GM03348 (cell line): ENCODE measurements around the gene TAF1B.
"Not testable (repeated sequence)": the region's sequence is repeated elsewhere in the genome, so short reads cannot be mapped to it uniquely, and the experiment has no call there.

Experiments
- DNase-seq: peaks from one replicate; pipeline ENCODE4 v3.0.0; 2012; ENCODE audit warnings: low spot score

Gene TAF1B

GRCh38 chr2:9832586-9832985 is 10.7 kb upstream of the TAF1B start:
- DNase-seq = peak; percentile 72

- not testable (repeated sequence) for DNase-seq
Measured at GRCh38 chr2:9835068-9835467, 8.2 kb upstream of the TAF1B start.

GRCh38 chr2:9836074-9836473 is 7.2 kb upstream of the TAF1B start:
- DNase-seq = no peak

DNA sequence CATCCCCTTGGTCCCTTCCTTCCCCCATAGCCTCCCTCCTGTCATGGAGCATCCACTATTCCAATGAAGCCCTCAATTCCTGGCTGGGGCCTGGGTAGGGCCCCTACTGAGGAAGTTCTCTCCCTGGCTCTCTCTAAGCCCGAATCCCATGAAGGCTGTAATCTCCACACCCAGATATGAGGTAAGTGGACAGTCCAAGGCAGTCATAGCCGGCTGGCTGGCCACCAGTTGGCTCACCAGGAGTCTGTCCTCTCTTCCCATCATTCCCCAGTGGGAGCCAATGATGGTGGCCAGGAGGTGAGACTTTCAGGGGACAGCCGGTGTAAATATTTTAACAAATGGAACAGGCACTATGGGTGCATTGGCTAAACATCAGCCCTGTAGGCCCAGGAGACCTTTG is 6.8 kb upstream of the TAF1B start:
- DNase-seq = no peak

- no peak for DNase-seq
Measured at GRCh38 chr2:9837451-9837850, 5.8 kb upstream of the TAF1B start.

DNA sequence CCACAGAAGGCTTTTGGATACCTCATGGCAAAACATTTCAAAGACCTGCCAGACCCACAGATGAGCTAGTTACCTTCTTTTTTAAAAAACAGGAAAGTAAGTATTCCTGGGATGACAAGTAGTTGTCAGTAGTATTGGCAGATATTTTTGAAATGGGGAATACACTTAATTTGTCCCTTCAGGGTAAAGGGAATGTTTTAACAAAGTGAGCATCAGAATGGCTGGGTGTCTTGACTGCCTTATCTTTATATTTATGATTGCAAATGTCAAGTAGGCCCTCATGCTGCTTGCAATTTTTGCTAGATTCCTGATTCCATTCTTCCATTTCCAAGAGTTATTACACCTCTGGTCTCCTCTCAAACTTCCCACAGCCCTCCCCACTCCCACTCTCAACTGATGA is 4.9 kb upstream of the TAF1B start:
- no peak for DNase-seq

- DNase-seq = no peak
Measured at GRCh38 chr2:9842487-9843228, 616 bp upstream of the TAF1B start.

- DNase-seq = no peak
Measured at GRCh38 chr2:9844036-9844483, 786 bp downstream of the TAF1B start.

- DNase-seq = peak; percentile 33
Measured at GRCh38 chr2:9844576-9844975, 1.3 kb downstream of the TAF1B start.

DNA sequence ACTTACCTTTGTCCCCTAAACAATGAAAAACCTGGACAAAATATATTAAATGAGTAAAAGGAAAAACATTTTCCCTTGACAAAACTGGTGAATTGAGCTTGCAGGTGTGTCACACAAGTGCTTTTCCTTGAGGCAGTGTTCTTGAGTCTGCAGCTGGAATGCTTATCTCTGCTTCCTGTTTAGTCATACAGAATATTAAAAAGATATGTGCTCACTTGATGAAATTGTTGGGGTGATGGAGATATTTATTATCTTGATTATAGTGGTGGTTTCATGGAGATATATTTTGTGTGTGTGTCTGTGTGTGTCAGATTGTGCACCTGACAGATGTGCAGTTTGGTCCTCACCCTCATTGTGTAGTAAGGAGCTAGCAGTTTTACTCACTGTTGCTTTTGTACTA is 3.3 kb downstream of the TAF1B start:
- DNase-seq = no peak

- DNase-seq = no peak
Measured at GRCh38 chr2:9847140-9847539, 3.9 kb downstream of the TAF1B start.

DNA sequence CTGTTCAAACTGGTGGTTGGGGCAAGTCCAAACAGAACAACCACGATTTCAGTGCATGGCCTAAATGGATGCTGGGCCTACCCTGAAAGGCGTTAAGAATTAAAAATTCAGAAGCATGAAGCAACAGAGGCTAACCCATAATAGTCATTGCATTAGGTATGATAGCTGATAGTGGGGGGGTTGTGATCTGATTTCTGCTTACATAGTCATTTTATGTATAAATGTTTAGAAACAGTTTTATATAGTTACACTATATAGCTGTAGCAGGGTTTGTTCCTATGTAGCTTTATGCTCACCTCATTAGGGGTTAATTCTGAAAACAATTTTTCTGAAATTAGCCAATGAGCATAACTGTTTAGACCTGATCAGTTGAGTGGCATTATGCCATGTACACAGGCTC is 9.6 kb downstream of the TAF1B start:
- no peak for DNase-seq

- DNase-seq = no peak
Measured at GRCh38 chr2:9857814-9858729, 14.8 kb downstream of the TAF1B start.

- no peak for DNase-seq
Measured at GRCh38 chr2:9858730-9859068, 15.4 kb downstream of the TAF1B start.

DNA sequence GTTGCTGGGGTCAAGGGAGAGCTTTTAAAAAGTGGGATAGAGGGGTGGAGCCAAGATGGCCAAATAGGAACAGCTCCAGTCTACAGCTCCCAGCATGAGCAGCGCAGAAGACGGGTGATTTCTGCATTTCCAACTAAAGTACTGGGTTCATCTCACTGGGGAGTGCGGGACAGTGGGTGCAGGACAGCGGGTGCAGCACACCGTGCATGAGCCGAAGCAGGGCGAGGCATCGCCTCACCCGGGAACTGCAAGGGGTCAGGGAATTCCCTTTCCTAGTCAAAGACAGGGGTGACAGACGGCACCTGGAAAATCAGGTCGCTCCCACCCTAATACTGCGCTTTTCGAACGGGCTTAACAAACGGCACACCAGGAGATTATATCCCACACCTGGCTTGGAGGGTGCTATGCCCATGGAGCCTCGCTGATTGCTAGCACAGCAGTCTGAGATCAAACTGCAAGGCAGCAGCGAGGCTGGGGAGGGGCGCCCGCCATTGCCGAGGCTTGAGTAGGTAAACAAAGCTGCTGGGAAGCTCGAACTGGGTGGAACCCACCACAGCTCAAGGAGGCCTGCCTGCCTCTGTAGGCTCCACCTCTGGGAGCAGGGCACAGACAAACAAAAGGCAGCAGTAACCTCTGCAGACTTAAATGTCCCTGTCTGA is 17.8 kb downstream of the TAF1B start:
- DNase-seq = not testable (repeated sequence)

DNA sequence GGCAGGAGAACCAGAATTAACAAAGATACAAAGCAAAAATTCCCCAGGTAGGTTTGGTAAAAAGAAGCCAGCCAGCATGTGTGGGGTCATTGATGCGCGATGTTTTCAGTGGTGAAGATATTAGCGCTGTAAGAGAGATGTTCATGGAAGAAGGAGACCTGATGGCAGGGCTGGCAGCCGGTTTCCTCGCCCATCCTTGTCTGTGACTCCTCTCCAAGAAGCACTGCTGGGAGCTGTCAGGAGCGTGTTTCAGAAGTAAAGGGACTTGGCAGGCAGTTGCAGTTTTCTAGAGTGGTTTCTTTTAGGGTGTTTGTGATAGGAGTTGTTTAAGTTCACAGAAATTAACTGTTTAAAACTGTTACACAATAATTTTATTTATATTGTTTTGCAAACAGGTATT is 24.6 kb downstream of the TAF1B start:
- DNase-seq = no peak

DNA sequence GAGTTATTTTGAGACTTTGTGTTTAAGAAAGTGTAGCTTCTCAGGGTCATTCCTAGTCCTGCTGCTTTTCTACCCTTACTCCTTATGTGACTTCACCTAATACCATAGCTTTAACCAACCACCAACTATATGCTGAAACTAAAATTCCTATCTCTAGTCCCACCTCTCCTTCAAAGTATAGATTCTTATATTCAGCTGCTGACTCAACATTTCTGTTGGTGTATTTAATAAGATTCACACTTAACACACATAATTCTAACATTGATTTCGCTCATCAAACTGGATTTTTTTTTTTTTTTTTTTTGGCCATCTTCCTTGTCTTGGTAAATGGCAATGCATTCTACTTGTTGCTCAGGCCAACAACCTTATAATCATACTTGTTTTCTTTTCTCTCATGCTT is 30.1 kb downstream of the TAF1B start:
- DNase-seq = no peak

DNA sequence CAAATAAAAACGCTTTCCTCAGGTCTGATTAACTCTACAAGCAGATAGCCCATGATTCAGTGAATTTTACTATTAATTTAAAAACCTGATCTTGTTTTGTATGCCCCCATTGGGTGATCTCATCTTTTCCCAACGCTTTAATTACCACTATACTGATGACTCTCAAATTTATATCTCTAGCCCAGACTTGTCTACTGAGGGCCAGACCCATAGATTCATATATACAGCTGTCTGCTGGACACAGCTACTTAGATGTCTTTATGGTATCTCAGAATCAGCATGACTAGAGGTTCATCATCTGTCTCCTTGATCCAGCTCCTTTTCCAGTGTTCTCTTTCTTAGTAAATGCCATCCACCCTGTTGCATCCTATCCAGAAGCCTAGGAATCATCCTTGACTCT is 33.8 kb downstream of the TAF1B start:
- DNase-seq = no peak

GRCh38 chr2:9877726-9878125 is 34.5 kb downstream of the TAF1B start:
- no peak for DNase-seq

GRCh38 chr2:9879455-9880194 is 36.4 kb downstream of the TAF1B start:
- DNase-seq = no peak

DNA sequence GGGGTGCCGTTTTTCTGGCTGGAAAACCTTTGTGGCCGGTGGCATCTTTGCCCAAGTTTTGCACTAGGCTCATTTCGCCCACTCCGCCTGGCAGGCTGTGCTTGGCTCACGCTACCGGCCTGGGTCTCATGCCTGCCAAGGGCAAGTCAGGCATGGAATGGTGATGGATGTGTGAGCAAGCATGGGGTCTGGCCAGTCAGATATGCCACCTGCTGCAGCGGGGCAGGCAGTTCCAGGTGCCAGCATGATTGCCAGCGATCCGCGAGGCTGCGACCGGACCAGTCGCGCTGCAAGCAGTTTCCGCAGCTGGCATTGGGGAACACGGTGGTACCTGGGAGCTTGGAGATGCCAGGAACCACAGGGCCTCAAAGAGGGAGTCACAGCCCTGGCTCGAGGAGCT is 40.6 kb downstream of the TAF1B start:
- no peak for DNase-seq

GRCh38 chr2:9884436-9884835 is 41.2 kb downstream of the TAF1B start:
- no peak for DNase-seq
